ENCODE results near the gene AFMID. TPM values are rescaled to one million over a fixed set of nuclear protein-coding genes. Genes with fewer than 3 reads are reported as not detected.
"Not testable (repeated sequence)": the region's sequence is repeated elsewhere in the genome, so short reads cannot be mapped to it uniquely, and the experiment has no call there.

The AFMID gene
- total RNA-seq, 1 experiment from 2014 or later = 65.0 TPM

GRCh38 chr17:78252701-78253635 is 65.8 kb downstream of the AFMID start:
- DNase-seq (ENCODE audit: low spot score) = no peak
- ChIA-PET CTCF (no interaction called here), POLR2A (ENCODE audit: low non-redundant PET) (no interaction called here)
- Histone ChIP-seq H3K27ac (ENCODE audit: low read depth, low read length, poor library complexity, severe bottlenecking) (no peak overlapping the region), H3K4me3 (ENCODE audit: low read depth, low read length, poor library complexity, severe bottlenecking) (no peak overlapping the region), H3K27me3 (replicated peaks; ENCODE audit: insufficient read depth, low read depth, low read length, poor library complexity) (no peaks in the 10 kb centered on the region), H3K36me3 (ENCODE audit: insufficient read depth, low read length, poor library complexity, severe bottlenecking) (no peaks in the 10 kb centered on the region), H3K4me1 (ENCODE audit: insufficient read depth, low read length, poor library complexity, severe bottlenecking) (peaks cover 5% of the 10 kb centered on the region), H3K9me3 (ENCODE audit: low read depth, low read length, poor library complexity, severe bottlenecking) (no peaks in the 10 kb centered on the region)
- TF ChIP-seq EZH2 (IDR thresholded peaks at IDR 0.05; ENCODE audit: borderline replicate concordance, low read depth, low read length, poor library complexity, severe bottlenecking) = no peak
- no peak for TF ChIP-seq CTCF (conservative IDR thresholded peaks at IDR 0.05; ENCODE audit: low read depth, low read length)
- intact Hi-C loops (cut with micrococcal nuclease; ENCODE audit: unreplicated experiment) = loop anchor here (5.0 kb wide), 1 partner anchor 169 kb away; no protein-coding TSS in a partner anchor
- no TSS peak for BruUV-seq (replicated peaks)

- POLR2A ChIA-PET (ENCODE audit: low non-redundant PET); H3K9me3 ChIP-seq (ENCODE audit: low read depth, low read length, poor library complexity, severe bottlenecking); H3K27ac ChIP-seq (ENCODE audit: low read depth, low read length, poor library complexity, severe bottlenecking); BruUV-seq (replicated peaks); DNase-seq (ENCODE audit: low spot score); CTCF ChIA-PET; H3K36me3 ChIP-seq (ENCODE audit: insufficient read depth, low read length, poor library complexity, severe bottlenecking); H3K27me3 ChIP-seq (replicated peaks; ENCODE audit: insufficient read depth, low read depth, low read length, poor library complexity): not testable (repeated sequence)
- intact Hi-C loops (cut with micrococcal nuclease; ENCODE audit: unreplicated experiment) = loop anchor here (5.0 kb wide), 1 partner anchor 169 kb away; no protein-coding TSS in a partner anchor
- peaks cover 10% of the 10 kb centered on the region for H3K4me1 ChIP-seq (ENCODE audit: insufficient read depth, low read length, poor library complexity, severe bottlenecking)
- H3K4me3 ChIP-seq (ENCODE audit: low read depth, low read length, poor library complexity, severe bottlenecking) = peak overlapping the region; percentile 100
These were observed 66.4 kb downstream of the AFMID start for GRCh38 chr17:78253636-78253945.

GRCh38 chr17:78253946-78254672 is 66.9 kb downstream of the AFMID start:
- intact Hi-C loops (cut with micrococcal nuclease; ENCODE audit: unreplicated experiment) = loop anchor here (5.0 kb wide), 1 partner anchor 168 kb away; no protein-coding TSS in a partner anchor
- no peaks in the 10 kb centered on the region for H3K27me3 ChIP-seq (replicated peaks; ENCODE audit: insufficient read depth, low read depth, low read length, poor library complexity)
- no peak for TF ChIP-seq EZH2 (IDR thresholded peaks at IDR 0.05; ENCODE audit: borderline replicate concordance, low read depth, low read length, poor library complexity, severe bottlenecking)
- TF ChIP-seq CTCF (conservative IDR thresholded peaks at IDR 0.05; ENCODE audit: low read depth, low read length) = no peak
- BruUV-seq (replicated peaks) = TSS peak; percentile 71
- H3K9me3 ChIP-seq (ENCODE audit: low read depth, low read length, poor library complexity, severe bottlenecking) = no peaks in the 10 kb centered on the region
- ChIA-PET POLR2A (ENCODE audit: low non-redundant PET) (no interaction called here), CTCF (no interaction called here)
- DNase-seq (ENCODE audit: low spot score) = peak; percentile 93
- peak overlapping the region; percentile 85 for H3K27ac ChIP-seq (ENCODE audit: low read depth, low read length, poor library complexity, severe bottlenecking)
- H3K4me3 ChIP-seq (ENCODE audit: low read depth, low read length, poor library complexity, severe bottlenecking) = peak overlapping the region; percentile 100
- H3K36me3 ChIP-seq (ENCODE audit: insufficient read depth, low read length, poor library complexity, severe bottlenecking) = no peaks in the 10 kb centered on the region
- H3K4me1 ChIP-seq (ENCODE audit: insufficient read depth, low read length, poor library complexity, severe bottlenecking) = peaks cover 14% of the 10 kb centered on the region
